ENCODE data around the gene PWWP2B.

Gene PWWP2B

DNA sequence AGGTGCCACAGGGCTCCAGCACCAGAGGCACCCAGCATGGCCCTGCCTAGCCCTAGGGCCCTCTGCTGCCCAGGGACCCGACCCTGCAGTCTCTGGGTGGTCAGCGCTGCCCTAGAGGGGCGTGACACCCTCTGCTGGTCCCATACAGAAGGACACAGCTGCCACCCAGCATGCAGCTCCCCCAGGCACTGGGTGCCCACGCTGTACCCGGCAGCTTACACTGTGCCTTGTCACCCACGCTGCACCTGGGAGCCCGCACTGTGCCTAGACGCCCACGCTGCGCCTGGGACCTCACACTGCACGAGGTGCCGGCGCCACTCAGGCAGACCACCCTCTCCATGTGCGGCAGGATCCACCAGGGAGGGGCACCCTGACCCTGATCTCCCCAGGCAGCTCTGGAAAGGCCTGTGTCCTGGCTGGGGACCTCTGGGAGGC is 55.2 kb downstream of the PWWP2B start:
- TF ChIP-seq TAF1 (IDR thresholded peaks at IDR 0.05; ENCODE audit: borderline replicate concordance, low read depth, low read length) (no peak), POLR2A (IDR thresholded peaks at IDR 0.05; ENCODE audit: low read depth, low read length) (no peak)
- DNase-seq (ENCODE audit: insufficient read length) (no peak), FAIRE-seq (no peak)

- DNase-seq (ENCODE audit: insufficient read length) (peak; percentile 99), FAIRE-seq (peak; percentile 78)
- TF ChIP-seq POLR2A (IDR thresholded peaks at IDR 0.05; ENCODE audit: low read depth, low read length), result no peak
- no peak for TF ChIP-seq POLR2AphosphoS5 (IDR thresholded peaks at IDR 0.05; ENCODE audit: low read depth, low read length)
- TF ChIP-seq TAF1 (IDR thresholded peaks at IDR 0.05; ENCODE audit: borderline replicate concordance, low read depth, low read length), result no peak
Observed at GRCh38 chr10:132452651-132453469, 55.9 kb downstream of the PWWP2B start.

DNA sequence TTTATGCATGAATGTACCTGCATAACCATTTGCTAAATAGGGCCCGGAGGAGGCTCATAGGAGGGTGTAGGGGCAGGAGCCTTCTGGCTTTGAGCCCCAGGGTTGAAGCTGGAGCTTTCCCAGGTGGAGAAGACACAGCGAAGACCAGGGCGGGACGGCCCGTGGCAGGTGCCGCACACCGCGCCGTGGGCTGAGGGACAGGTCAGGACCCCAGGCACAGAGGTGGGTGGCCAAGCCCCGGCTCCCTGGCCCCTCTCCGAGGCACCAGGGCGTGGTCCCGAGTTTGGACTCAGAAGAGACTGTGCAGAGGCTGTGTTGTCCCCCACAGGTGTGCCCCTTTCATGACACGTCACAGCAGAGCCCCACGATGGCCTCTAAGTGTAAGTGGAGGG is 56.5 kb downstream of the PWWP2B start:
- no peak for DNase-seq (ENCODE audit: insufficient read length)
- TF ChIP-seq TAF1 (IDR thresholded peaks at IDR 0.05; ENCODE audit: borderline replicate concordance, low read depth, low read length) (no peak), POLR2A (IDR thresholded peaks at IDR 0.05; ENCODE audit: low read depth, low read length) (no peak), POLR2AphosphoS5 (IDR thresholded peaks at IDR 0.05; ENCODE audit: low read depth, low read length) (no peak)
- no peak for FAIRE-seq

GRCh38 chr10:132454296-132455198 is 57.5 kb downstream of the PWWP2B start:
- DNase-seq (ENCODE audit: insufficient read length), result no peak
- FAIRE-seq, result no peak
- no peak for TF ChIP-seq TAF1 (IDR thresholded peaks at IDR 0.05; ENCODE audit: borderline replicate concordance, low read depth, low read length)
- TF ChIP-seq POLR2AphosphoS5 (IDR thresholded peaks at IDR 0.05; ENCODE audit: low read depth, low read length), result no peak
- no peak for TF ChIP-seq POLR2A (IDR thresholded peaks at IDR 0.05; ENCODE audit: low read depth, low read length)

DNA sequence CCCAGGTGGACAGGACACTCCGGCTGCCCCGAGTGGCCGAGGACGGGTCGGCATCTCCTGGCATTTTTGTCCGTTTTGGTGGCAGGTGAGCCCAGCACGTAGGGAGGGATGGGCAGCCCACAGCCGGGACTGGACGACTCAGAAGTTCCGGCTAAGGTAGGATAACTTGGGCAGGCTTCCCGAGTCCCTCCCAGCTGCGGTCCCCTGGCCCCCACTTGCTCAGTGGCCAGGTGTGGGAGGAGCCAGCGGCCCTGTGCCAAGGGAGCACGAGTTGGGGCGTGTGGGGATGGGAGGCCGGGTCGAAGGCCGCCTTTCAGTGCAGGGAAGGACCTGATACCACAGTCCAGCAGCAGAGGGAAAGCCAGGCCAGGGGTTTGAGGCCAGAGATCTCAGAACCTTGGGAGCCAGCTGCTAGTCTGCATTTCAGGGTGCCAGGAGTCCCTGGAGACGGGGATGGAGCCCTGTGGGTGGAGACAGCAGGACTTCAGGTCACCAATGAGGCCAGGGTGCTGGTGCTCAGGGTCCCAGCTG is 58.5 kb downstream of the PWWP2B start:
- no peak for TF ChIP-seq TAF1 (IDR thresholded peaks at IDR 0.05; ENCODE audit: borderline replicate concordance, low read depth, low read length)
- TF ChIP-seq POLR2A (IDR thresholded peaks at IDR 0.05; ENCODE audit: low read depth, low read length), result no peak
- TF ChIP-seq POLR2AphosphoS5 (IDR thresholded peaks at IDR 0.05; ENCODE audit: low read depth, low read length), result no peak
- FAIRE-seq, result no peak
- no peak for DNase-seq (ENCODE audit: insufficient read length)

DNA sequence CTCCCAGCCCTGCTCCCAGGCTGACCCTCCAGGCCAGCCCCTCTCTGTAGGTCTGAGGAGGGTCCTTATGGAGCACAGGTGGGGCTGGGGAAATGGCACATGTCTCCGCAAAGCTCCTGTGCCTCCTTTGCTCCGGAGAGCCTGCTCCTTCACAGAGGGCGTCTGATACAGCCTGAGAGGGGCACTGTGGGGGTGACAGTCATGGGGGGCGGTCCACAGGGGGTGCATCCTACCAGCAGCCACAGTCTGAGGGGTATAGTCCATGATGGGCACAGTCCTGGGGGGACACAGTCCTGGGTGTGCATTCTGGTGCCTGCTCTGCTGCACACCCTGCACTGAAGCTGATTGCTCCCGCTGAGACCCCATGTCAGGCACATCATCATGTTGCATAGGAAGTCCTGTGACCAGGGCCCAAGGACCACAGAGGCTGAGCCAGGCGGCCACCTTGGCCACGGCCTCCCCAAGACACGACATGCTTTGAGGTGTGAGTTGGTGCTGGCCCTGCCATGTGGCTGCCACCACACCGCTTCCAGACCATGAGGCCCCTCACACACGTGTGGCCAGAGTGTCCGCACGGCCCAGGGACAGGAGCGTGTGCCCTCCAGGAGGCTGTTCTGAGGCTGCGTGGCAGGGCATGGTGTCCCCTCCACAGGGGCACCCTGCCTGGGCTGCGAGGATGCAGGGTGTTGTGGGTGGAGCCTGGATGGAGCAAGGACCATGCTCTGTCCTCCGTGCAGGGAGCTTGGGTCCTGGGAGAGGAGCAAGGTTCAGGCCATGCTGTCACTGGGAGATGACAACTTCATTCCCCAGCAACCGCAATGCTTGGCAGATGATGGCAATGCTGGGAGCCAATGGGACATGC is 59.2 kb downstream of the PWWP2B start:
- DNase-seq (ENCODE audit: insufficient read length) (no peak), FAIRE-seq (no peak)
- TF ChIP-seq POLR2A (IDR thresholded peaks at IDR 0.05; ENCODE audit: low read depth, low read length), result no peak

DNA sequence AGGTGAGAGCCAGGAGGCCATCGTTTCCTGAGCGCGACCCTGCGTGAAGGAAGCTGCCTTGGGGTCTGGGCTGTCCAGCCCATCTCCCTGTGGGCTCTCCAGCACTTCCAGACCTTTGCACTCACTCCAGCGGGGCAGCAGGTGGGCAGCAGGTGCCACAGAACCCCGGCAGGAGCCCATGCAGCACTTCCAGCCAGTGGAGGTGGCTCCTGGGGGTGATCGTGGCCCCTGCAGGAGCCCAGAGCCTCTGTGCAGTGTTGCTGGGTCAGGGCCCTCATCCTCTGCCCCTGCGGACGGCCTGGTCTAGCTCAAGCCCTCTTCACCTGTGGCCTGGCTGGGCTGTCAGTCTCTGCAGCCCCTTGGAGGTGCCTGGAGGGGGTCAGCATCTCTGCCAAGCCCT is 59.9 kb downstream of the PWWP2B start:
- no peak for DNase-seq (ENCODE audit: insufficient read length)
- FAIRE-seq, result no peak
- no peak for TF ChIP-seq TAF1 (IDR thresholded peaks at IDR 0.05; ENCODE audit: borderline replicate concordance, low read depth, low read length)
- TF ChIP-seq POLR2AphosphoS5 (IDR thresholded peaks at IDR 0.05; ENCODE audit: low read depth, low read length), result no peak
- TF ChIP-seq POLR2A (IDR thresholded peaks at IDR 0.05; ENCODE audit: low read depth, low read length), result no peak

- FAIRE-seq, result no peak
- no peak for DNase-seq (ENCODE audit: insufficient read length)
- TF ChIP-seq POLR2AphosphoS5 (IDR thresholded peaks at IDR 0.05; ENCODE audit: low read depth, low read length) (no peak), TAF1 (IDR thresholded peaks at IDR 0.05; ENCODE audit: borderline replicate concordance, low read depth, low read length) (no peak), POLR2A (IDR thresholded peaks at IDR 0.05; ENCODE audit: low read depth, low read length) (no peak)
Observed at GRCh38 chr10:132457328-132458070, 60.5 kb downstream of the PWWP2B start.

DNA sequence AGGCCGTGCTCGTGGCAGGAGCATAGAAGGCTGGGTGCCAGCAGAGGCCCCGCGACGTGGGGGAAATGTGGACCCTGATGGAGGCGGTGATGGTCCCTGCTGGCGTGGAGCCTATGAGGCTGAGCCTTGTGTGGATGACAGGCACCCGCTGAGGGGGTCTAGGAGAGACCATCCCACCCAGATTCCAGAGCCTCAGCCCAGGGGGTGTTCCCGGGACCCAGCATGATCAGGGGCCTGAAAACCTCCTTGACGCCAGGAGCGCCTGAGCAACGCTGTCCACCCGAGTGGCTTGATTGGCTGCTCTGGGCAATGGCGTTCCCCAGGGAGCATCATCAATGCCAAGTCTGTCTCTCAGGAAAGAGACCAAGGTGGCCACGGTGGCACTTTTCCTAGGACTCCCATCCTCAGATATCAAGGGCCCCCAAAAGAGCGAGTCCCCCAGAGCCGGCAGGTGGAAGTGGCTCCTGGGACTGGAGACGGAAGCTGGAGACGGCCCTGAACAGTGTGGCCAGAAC is 61.1 kb downstream of the PWWP2B start:
- TF ChIP-seq POLR2AphosphoS5 (IDR thresholded peaks at IDR 0.05; ENCODE audit: low read depth, low read length) (no peak), TAF1 (IDR thresholded peaks at IDR 0.05; ENCODE audit: borderline replicate concordance, low read depth, low read length) (no peak), POLR2A (IDR thresholded peaks at IDR 0.05; ENCODE audit: low read depth, low read length) (no peak)
- DNase-seq (ENCODE audit: insufficient read length) (no peak), FAIRE-seq (no peak)

DNA sequence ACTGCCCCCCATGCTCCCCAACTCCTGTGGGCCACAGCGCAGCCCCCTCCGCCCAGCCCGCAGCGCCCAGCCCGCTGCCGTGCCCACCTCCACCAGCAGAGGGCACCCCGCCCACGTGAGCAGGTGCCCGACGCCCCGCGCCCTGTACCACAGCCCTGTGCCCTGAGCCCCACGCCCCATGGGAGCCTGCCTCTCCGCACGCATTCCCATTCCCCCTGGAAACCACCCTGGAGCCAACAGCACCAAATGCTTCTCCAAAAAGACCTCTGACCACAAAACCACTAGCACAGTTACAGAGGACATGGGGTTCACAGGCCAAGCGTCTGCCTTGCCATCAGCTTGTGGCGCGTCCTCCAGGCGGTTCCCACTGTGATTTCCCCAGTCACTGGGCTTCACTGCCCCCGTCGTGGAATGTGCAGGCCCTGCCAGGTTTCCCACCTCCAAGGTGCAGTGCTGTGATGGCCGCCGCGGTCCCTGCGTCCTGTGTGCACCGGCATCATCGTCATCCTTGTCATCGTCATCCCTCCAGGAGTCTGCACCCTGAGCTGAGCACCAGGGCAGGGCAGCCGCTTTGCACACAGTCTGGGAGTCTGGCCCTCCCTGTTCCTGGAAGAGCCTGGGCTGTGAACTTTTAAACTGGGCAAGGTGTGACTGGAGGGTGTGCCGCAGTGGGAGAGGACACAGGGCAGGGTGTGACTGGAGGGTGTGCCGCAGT is 61.7 kb downstream of the PWWP2B start:
- DNase-seq (ENCODE audit: insufficient read length) (peak; percentile 85), FAIRE-seq (peak; percentile 65)
- no peak for TF ChIP-seq POLR2AphosphoS5 (IDR thresholded peaks at IDR 0.05; ENCODE audit: low read depth, low read length)
- TF ChIP-seq POLR2A (IDR thresholded peaks at IDR 0.05; ENCODE audit: low read depth, low read length), result no peak
- TF ChIP-seq TAF1 (IDR thresholded peaks at IDR 0.05; ENCODE audit: borderline replicate concordance, low read depth, low read length), result no peak

All from GM12892 (cell line).